GM12892 (cell line): ENCODE measurements around the gene OSBPL10.
"Not testable (repeated sequence)": the region's sequence is repeated elsewhere in the genome, so short reads cannot be mapped to it uniquely, and the experiment has no call there.

Experiments used
- POLR2A ChIP-seq: IDR thresholded peaks from 2 replicates; pipeline ENCODE4 v1.6.1; 2011; ENCODE audit warnings: low read depth, low read length, control low read depth
- POLR2AphosphoS5 ChIP-seq: IDR thresholded peaks from 2 replicates; pipeline ENCODE4 v1.6.1; 2011; ENCODE audit warnings: low read depth, low read length, control low read depth
- TAF1 ChIP-seq: IDR thresholded peaks from 2 replicates; pipeline ENCODE4 v1.6.1; 2011; ENCODE audit warnings: low read depth, mild to moderate bottlenecking, control low read depth, low read length, borderline replicate concordance

GRCh38 chr3:32015638-32016037, 34.6 kb upstream of the OSBPL10 start:
- TF ChIP-seq POLR2A, TAF1, POLR2AphosphoS5: not testable (repeated sequence)
